Measurements from ENCODE around the gene ENKD1. TPM values are rescaled to one million over a fixed set of nuclear protein-coding genes. Genes with fewer than 3 reads are reported as not detected.
"Not testable (repeated sequence)": the region's sequence is repeated elsewhere in the genome, so short reads cannot be mapped to it uniquely, and the experiment has no call there.

Gene ENKD1
- total RNA-seq, 1 donor from 2014 or later, result 6.9 TPM

DNA sequence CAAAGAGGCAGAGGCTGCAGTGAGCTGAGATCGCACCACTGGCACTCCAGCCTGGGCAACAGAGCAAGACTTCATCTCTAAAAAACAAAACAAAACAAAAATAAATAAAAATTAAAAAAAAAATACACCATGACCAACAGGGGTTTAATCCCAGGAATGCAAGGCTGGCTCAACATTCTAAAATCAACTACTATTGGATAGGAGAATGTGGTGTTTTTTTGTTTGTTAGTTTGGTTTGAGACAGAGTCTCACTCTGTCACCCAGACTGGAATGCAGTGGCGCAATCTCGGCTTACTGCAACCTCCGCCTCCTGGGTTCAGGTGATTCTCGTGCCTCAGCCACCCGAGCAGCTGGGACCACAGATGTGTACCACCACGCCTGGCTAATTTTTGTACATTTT lies 32.7 kb upstream of the ENKD1 start:
- Histone ChIP-seq H3K4me1 (no peaks in the 10 kb centered on the region), H3K4me2 (no peak overlapping the region), H2AFZ (replicated peaks) (no peak overlapping the region), H3K27me3 (no peaks in the 10 kb centered on the region), H3K4me3 (no peak overlapping the region), H4K20me1 (ENCODE audit: low read depth) (peaks cover 19% of the 10 kb centered on the region), H3K27ac (no peak overlapping the region), H3K79me2 (ENCODE audit: low read depth) (peaks cover 40% of the 10 kb centered on the region), H3K36me3 (no peaks in the 10 kb centered on the region), H3K9me3 (ENCODE audit: low read depth) (no peaks in the 10 kb centered on the region), H3F3A (ENCODE audit: low read depth) (no peaks in the 10 kb centered on the region), H3K9ac (no peak overlapping the region)
- peaks cover 12% of the 10 kb centered on the region for H3K36me3 Mint-ChIP-seq
- H3K27ac Mint-ChIP-seq, result no peak overlapping the region
- H3K27me3 Mint-ChIP-seq (ENCODE audit: insufficient read depth, low read depth), result peaks cover 2% of the 10 kb centered on the region
- TF ChIP-seq EZH2phosphoT487 (IDR thresholded peaks at IDR 0.05) (no peak), EZH2 (IDR thresholded peaks at IDR 0.05) (no peak)
- TF ChIP-seq, protein P1, sequence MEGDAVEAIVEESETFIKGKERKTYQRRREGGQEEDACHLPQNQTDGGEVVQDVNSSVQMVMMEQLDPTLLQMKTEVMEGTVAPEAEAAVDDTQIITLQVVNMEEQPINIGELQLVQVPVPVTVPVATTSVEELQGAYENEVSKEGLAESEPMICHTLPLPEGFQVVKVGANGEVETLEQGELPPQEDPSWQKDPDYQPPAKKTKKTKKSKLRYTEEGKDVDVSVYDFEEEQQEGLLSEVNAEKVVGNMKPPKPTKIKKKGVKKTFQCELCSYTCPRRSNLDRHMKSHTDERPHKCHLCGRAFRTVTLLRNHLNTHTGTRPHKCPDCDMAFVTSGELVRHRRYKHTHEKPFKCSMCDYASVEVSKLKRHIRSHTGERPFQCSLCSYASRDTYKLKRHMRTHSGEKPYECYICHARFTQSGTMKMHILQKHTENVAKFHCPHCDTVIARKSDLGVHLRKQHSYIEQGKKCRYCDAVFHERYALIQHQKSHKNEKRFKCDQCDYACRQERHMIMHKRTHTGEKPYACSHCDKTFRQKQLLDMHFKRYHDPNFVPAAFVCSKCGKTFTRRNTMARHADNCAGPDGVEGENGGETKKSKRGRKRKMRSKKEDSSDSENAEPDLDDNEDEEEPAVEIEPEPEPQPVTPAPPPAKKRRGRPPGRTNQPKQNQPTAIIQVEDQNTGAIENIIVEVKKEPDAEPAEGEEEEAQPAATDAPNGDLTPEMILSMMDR (IDR thresholded peaks at IDR 0.05), result no peak
- no peak for DNase-seq (ENCODE audit: low spot score)
- H3K4me1 Mint-ChIP-seq, result peaks cover 7% of the 10 kb centered on the region
- H3K9me3 Mint-ChIP-seq, result peaks cover 3% of the 10 kb centered on the region
- H3K4me3 Mint-ChIP-seq, result no peak overlapping the region

DNA sequence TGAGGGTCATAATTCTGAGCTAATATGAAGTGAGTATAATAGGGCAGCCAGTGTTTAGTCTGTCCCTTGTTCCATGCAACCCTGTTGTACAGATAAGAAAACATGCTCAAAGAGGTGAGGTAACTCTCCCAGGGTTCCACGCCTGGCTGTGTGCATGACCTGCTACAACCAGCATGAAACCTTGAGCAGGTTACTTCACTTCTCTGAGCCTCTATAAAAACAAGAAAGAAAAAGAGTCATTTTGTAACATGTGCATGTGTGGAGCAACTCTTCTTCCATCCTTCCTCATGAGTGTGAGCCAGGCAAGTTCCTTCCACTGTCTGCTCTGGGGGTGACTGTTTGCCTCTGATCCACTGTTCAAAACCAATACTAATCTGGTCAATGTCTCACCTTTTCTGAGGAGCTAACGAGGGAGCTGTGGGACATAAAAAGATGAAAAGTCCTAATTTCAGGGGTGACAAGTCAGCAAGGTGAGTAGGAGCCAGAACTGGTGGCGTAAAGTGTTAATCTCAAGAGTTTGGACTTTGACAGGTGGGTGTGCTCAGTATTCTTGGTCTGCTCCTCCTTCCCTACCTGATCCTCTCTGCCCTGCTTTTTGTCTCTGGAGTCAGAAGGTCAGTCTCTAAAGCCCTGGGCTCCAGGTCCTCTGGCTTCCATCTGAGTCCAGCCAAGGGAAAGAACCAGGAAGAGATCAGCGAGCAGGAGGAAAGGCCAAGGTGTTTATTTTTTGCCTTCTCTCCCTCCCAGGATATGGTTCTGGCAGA lies 31.1 kb upstream of the ENKD1 start:
- no peak overlapping the region for H3K9ac ChIP-seq
- no peak overlapping the region for H3K4me2 ChIP-seq
- H3K79me2 ChIP-seq (ENCODE audit: low read depth), result peaks cover 28% of the 10 kb centered on the region
- Mint-ChIP-seq H3K4me1 (peaks cover 7% of the 10 kb centered on the region), H3K9me3 (peaks cover 3% of the 10 kb centered on the region), H3K27me3 (ENCODE audit: insufficient read depth, low read depth) (peaks cover 2% of the 10 kb centered on the region), H3K4me3 (no peak overlapping the region), H3K27ac (no peak overlapping the region), H3K36me3 (peaks cover 12% of the 10 kb centered on the region)
- no peaks in the 10 kb centered on the region for H3K4me1 ChIP-seq
- H3K9me3 ChIP-seq (ENCODE audit: low read depth), result no peaks in the 10 kb centered on the region
- no peaks in the 10 kb centered on the region for H3F3A ChIP-seq (ENCODE audit: low read depth)
- H4K20me1 ChIP-seq (ENCODE audit: low read depth), result peaks cover 15% of the 10 kb centered on the region
- TF ChIP-seq, protein P1 (IDR thresholded peaks at IDR 0.05), result no peak
- TF ChIP-seq EZH2 (IDR thresholded peaks at IDR 0.05) (no peak), EZH2phosphoT487 (IDR thresholded peaks at IDR 0.05) (no peak)
- H2AFZ ChIP-seq (replicated peaks), result no peak overlapping the region
- H3K27ac ChIP-seq, result no peak overlapping the region
- H3K36me3 ChIP-seq, result no peaks in the 10 kb centered on the region
- no peaks in the 10 kb centered on the region for H3K27me3 ChIP-seq
- no peak overlapping the region for H3K4me3 ChIP-seq
- no peak for DNase-seq (ENCODE audit: low spot score)

DNA sequence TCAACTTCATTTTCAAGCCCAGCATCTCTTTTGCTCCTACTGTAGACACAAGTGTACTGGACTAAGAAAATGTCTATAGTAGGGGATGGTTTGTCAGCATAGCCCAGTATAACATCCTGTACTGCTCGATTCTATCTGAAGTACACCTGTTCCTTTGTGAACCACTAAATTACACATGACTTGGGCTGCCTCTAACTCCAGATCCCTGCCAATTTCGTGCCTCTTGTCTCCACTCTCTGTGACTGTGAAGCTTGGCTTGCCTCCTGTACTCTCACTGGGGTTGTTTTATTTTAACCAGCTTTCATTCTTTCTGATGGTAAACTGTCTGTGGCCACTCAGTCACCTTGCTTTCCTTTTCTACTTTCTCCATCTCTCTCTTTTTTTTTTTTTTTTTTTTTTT lies 28.1 kb upstream of the ENKD1 start:
- Mint-ChIP-seq H3K27me3 (ENCODE audit: insufficient read depth, low read depth) (peaks cover 2% of the 10 kb centered on the region), H3K9me3 (peaks cover 3% of the 10 kb centered on the region), H3K4me1 (no peaks in the 10 kb centered on the region), H3K36me3 (peaks cover 17% of the 10 kb centered on the region), H3K4me3 (no peak overlapping the region), H3K27ac (no peak overlapping the region)
- Histone ChIP-seq H3K4me1 (no peaks in the 10 kb centered on the region), H3K9ac (no peak overlapping the region), H3K4me3 (no peak overlapping the region), H3K9me3 (ENCODE audit: low read depth) (no peaks in the 10 kb centered on the region), H3K4me2 (no peak overlapping the region), H3K27me3 (no peaks in the 10 kb centered on the region), H3K27ac (no peak overlapping the region), H4K20me1 (ENCODE audit: low read depth) (peaks cover 10% of the 10 kb centered on the region), H3F3A (ENCODE audit: low read depth) (no peaks in the 10 kb centered on the region), H3K36me3 (no peaks in the 10 kb centered on the region), H2AFZ (replicated peaks) (no peak overlapping the region), H3K79me2 (ENCODE audit: low read depth) (peaks cover 3% of the 10 kb centered on the region)
- TF ChIP-seq, protein P1 (IDR thresholded peaks at IDR 0.05), result no peak
- no peak for TF ChIP-seq EZH2 (IDR thresholded peaks at IDR 0.05)
- TF ChIP-seq EZH2phosphoT487 (IDR thresholded peaks at IDR 0.05), result no peak
- no peak for DNase-seq (ENCODE audit: low spot score)

DNA sequence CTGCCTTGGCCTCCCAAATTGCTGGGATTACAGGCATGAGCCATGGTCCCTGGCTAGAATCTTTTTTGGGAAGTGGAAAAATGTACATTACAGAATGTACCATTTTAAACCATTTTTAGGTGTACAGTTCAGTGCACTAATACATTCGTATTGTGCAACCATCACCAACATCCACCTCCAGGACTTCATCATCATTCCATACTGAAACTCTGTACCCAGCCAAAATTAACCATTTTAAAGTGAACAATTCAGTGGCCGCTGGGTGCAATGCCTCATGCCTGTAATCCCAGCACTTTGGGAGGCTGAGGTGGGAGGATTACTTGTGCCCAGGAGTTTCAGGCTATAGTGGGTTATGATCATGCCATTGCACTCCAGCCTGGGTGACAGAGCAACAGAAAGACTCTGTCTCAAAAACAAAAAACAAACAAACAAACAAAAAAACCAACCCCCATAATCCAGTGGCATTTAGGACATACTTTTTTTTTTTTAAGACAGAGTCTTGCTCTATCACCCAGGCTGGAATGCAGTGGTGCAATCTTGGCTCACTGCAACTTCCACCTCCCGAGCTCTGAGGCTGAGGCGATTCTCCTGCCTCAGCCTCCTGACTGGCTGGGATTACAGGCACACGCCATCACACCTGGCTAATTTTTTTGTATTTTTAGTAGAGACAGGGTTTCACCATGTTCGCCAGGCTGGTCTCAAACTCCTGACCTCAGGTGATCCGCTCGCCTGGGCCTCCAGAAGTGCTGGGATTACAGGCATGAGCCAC lies 27.2 kb upstream of the ENKD1 start:
- H3K27me3 ChIP-seq; H3K27ac Mint-ChIP-seq; H3K4me1 Mint-ChIP-seq; H4K20me1 ChIP-seq (ENCODE audit: low read depth); H3K27me3 Mint-ChIP-seq (ENCODE audit: insufficient read depth, low read depth); H3K9me3 Mint-ChIP-seq; H2AFZ ChIP-seq (replicated peaks); DNase-seq (ENCODE audit: low spot score); H3K27ac ChIP-seq; H3K79me2 ChIP-seq (ENCODE audit: low read depth); H3K36me3 ChIP-seq; H3K4me2 ChIP-seq; H3K4me3 ChIP-seq; H3K4me1 ChIP-seq; H3K4me3 Mint-ChIP-seq; H3K9ac ChIP-seq; H3K9me3 ChIP-seq (ENCODE audit: low read depth); H3F3A ChIP-seq (ENCODE audit: low read depth): not testable (repeated sequence)
- H3K36me3 Mint-ChIP-seq, result peaks cover 15% of the 10 kb centered on the region
